ENCODE measurements around the gene SORCS1. TPM values are rescaled to one million over a fixed set of nuclear protein-coding genes. Genes with fewer than 3 reads are reported as not detected.

Gene SORCS1
- polyA plus RNA-seq, 1 donor (not counting 4 experiments of a cell fraction or from before 2014, with no cell fraction given): not detected

- H2AFZ ChIP-seq (ENCODE audit: control insufficient read depth, low read length): no peak overlapping the region
- no peak overlapping the region for H3K27ac ChIP-seq (ENCODE audit: control insufficient read depth, insufficient read depth, low read length)
- no peak overlapping the region for H3K9ac ChIP-seq (ENCODE audit: control insufficient read depth, extremely low read depth, insufficient read depth, low read length)
- H3K4me2 ChIP-seq (ENCODE audit: control insufficient read depth, extremely low read depth, insufficient read depth, low read depth, low read length): no peak overlapping the region
- no peak for DNase-seq (ENCODE audit: low read depth, low spot score)
- H3K4me3 ChIP-seq (ENCODE audit: control insufficient read depth in 2 of 3, extremely low read depth in 1 of 3, insufficient read depth in 2 of 3, low read depth in 1 of 3, low read length in 3 of 3): no peak overlapping the region
- no peaks in the 10 kb centered on the region for H4K20me1 ChIP-seq (ENCODE audit: control insufficient read depth, extremely low read depth, insufficient read depth, low read length)
- no peak for FAIRE-seq
- H3K79me2 ChIP-seq (ENCODE audit: control insufficient read depth, insufficient read depth, low read length): no peaks in the 10 kb centered on the region
- no peaks in the 10 kb centered on the region for H3K4me1 ChIP-seq (ENCODE audit: control insufficient read depth, extremely low read depth, insufficient read depth, low read length)
- H3K36me3 ChIP-seq (ENCODE audit: control insufficient read depth in 2 of 2, extremely low read depth in 1 of 2, insufficient read depth in 2 of 2, low read length in 2 of 2): no peaks in the 10 kb centered on the region
- H3K9me3 ChIP-seq (ENCODE audit: control insufficient read depth, low read depth, low read length): peaks cover 7% of the 10 kb centered on the region
- H3K27me3 ChIP-seq (ENCODE audit: control insufficient read depth, extremely low read depth, insufficient read depth, low read length): no peaks in the 10 kb centered on the region
- TF ChIP-seq EZH2 (IDR thresholded peaks at IDR 0.05; ENCODE audit: low read length) (no peak), CTCF (optimal IDR thresholded peaks at IDR 0.05 in 1 of 3, IDR thresholded peaks at IDR 0.05 in 1 of 3, conservative IDR thresholded peaks at IDR 0.05 in 1 of 3; ENCODE audit: extremely low read depth in 1 of 3, insufficient read depth in 2 of 3, low read length in 3 of 3) (no peak)
- H3K9me1 ChIP-seq (ENCODE audit: control insufficient read depth, extremely low read depth, insufficient read depth, low read length): no peaks in the 10 kb centered on the region
- dilution Hi-C loops (cut with MboI; ENCODE audit: extremely low pct_ligation_motif_present, low sequenced_read_pairs): no loop called here
Observed at GRCh38 chr10:106955133-106955532, 209.4 kb downstream of the SORCS1 start.

GRCh38 chr10:106952033-106952432 lies 212.5 kb downstream of the SORCS1 start:
- H3K9me3 ChIP-seq (ENCODE audit: control insufficient read depth, low read depth, low read length): peaks cover 5% of the 10 kb centered on the region
- FAIRE-seq: no peak
- no peak overlapping the region for H2AFZ ChIP-seq (ENCODE audit: control insufficient read depth, low read length)
- H3K9me1 ChIP-seq (ENCODE audit: control insufficient read depth, extremely low read depth, insufficient read depth, low read length): no peaks in the 10 kb centered on the region
- TF ChIP-seq EZH2 (IDR thresholded peaks at IDR 0.05; ENCODE audit: low read length): no peak
- no peak for TF ChIP-seq CTCF (optimal IDR thresholded peaks at IDR 0.05 in 1 of 3, IDR thresholded peaks at IDR 0.05 in 1 of 3, conservative IDR thresholded peaks at IDR 0.05 in 1 of 3; ENCODE audit: extremely low read depth in 1 of 3, insufficient read depth in 2 of 3, low read length in 3 of 3)
- H3K79me2 ChIP-seq (ENCODE audit: control insufficient read depth, insufficient read depth, low read length): no peaks in the 10 kb centered on the region
- no peak overlapping the region for H3K4me3 ChIP-seq (ENCODE audit: control insufficient read depth in 2 of 3, extremely low read depth in 1 of 3, insufficient read depth in 2 of 3, low read depth in 1 of 3, low read length in 3 of 3)
- dilution Hi-C loops (cut with MboI; ENCODE audit: extremely low pct_ligation_motif_present, low sequenced_read_pairs): no loop called here
- H3K4me2 ChIP-seq (ENCODE audit: control insufficient read depth, extremely low read depth, insufficient read depth, low read depth, low read length): no peak overlapping the region
- no peak overlapping the region for H3K27ac ChIP-seq (ENCODE audit: control insufficient read depth, insufficient read depth, low read length)
- no peaks in the 10 kb centered on the region for H3K36me3 ChIP-seq (ENCODE audit: control insufficient read depth in 2 of 2, extremely low read depth in 1 of 2, insufficient read depth in 2 of 2, low read length in 2 of 2)
- no peak for DNase-seq (ENCODE audit: low read depth, low spot score)
- H3K27me3 ChIP-seq (ENCODE audit: control insufficient read depth, extremely low read depth, insufficient read depth, low read length): no peaks in the 10 kb centered on the region
- H4K20me1 ChIP-seq (ENCODE audit: control insufficient read depth, extremely low read depth, insufficient read depth, low read length): no peaks in the 10 kb centered on the region
- no peaks in the 10 kb centered on the region for H3K4me1 ChIP-seq (ENCODE audit: control insufficient read depth, extremely low read depth, insufficient read depth, low read length)
- no peak overlapping the region for H3K9ac ChIP-seq (ENCODE audit: control insufficient read depth, extremely low read depth, insufficient read depth, low read length)

Measured in keratinocyte (primary cell).